GM23338 (cell line): ENCODE results near the gene HPS4.

ENCODE experiments used
- CREB1 ChIP-seq: fragments of 250-450 bp; sonication (Bioruptor Pico); IDR thresholded peaks from 2 replicates; pipeline ENCODE4 v1.5.0; 2020; ENCODE audit warnings: low read depth, mild to moderate bottlenecking, moderate library complexity
- CTCF ChIP-seq, 2 experiments: fragments of 200-600 bp in 1 of 2; sonication (generic) in 1 of 2; conservative IDR thresholded peaks; 2 replicates each; pipeline versions ENCODE4 v1.5.1 to v1.6.1; 2016 to 2017; ENCODE audit warnings: antibody characterized with exemption in 2 of 2, low read depth in 2 of 2, mild to moderate bottlenecking in 2 of 2, moderate library complexity in 1 of 2
- ETS1 ChIP-seq: IDR thresholded peaks from 2 replicates; pipeline ENCODE4 v1.6.1; 2016; ENCODE audit warnings: antibody characterized with exemption
- EZH2 ChIP-seq: fragments of 200-600 bp; sonication (generic); IDR thresholded peaks from one replicate; pipeline ENCODE4 v1.8.0; 2017; ENCODE audit warnings: antibody characterized with exemption, mild to moderate bottlenecking, low read depth; ENCODE audit not compliant: unreplicated experiment
- EZH2phosphoT487 ChIP-seq: fragments of 200-600 bp; sonication (generic); IDR thresholded peaks from one replicate; pipeline ENCODE4 v1.8.1; 2018; ENCODE audit warnings: antibody characterized with exemption; ENCODE audit not compliant: unreplicated experiment
- JUNB ChIP-seq: IDR thresholded peaks from one replicate; pipeline ENCODE4 v1.6.1; 2016; ENCODE audit warnings: antibody characterized with exemption; ENCODE audit not compliant: unreplicated experiment
- NANOG ChIP-seq: IDR thresholded peaks from 2 replicates; pipeline ENCODE4 v1.6.1; 2016; ENCODE audit warnings: antibody characterized with exemption, borderline replicate concordance
- POLR2AphosphoS5 ChIP-seq: IDR thresholded peaks from 2 replicates; pipeline ENCODE4 v1.6.1; 2016; ENCODE audit warnings: antibody characterized with exemption, low read depth
- REST ChIP-seq: IDR thresholded peaks from one replicate; pipeline ENCODE4 v1.6.1; 2018; ENCODE audit warnings: antibody characterized with exemption; ENCODE audit not compliant: unreplicated experiment
- STAT1 ChIP-seq: IDR thresholded peaks from one replicate; pipeline ENCODE4 v1.6.1; 2016; ENCODE audit warnings: antibody characterized with exemption; ENCODE audit not compliant: unreplicated experiment
- ZNF331 ChIP-seq: fragments of 250-450 bp; sonication (Bioruptor Pico); IDR thresholded peaks from 2 replicates; pipeline ENCODE4 v1.5.0; 2020; ENCODE audit warnings: low read depth, mild to moderate bottlenecking, moderate library complexity
- ZNF462 ChIP-seq: fragments of 250-450 bp; sonication (Bioruptor Pico); IDR thresholded peaks from 2 replicates; pipeline ENCODE4 v1.5.0; 2020; ENCODE audit warnings: mild to moderate bottlenecking, moderate library complexity

- TF ChIP-seq CTCF (conservative IDR thresholded peaks at IDR 0.05; ENCODE audit: low read depth in 2 of 2) (no peak), POLR2AphosphoS5 (no peak), CREB1 (no peak), EZH2 (no peak), REST (no peak), JUNB (no peak), ZNF331 (no peak), EZH2phosphoT487 (no peak), ETS1 (no peak), ZNF462 (CRISPR knock-in tag) (no peak), NANOG (no peak), STAT1 (no peak)
Measured at GRCh38 chr22:26410386-26410785, 73.2 kb downstream of the HPS4 start.
